ENCODE data around the gene FAM53B.

Gene FAM53B

GRCh38 chr10:124728071-124728829 lies 15.9 kb downstream of the FAM53B start:
- DNase-seq (ENCODE audit: low spot score) = no peak

DNA sequence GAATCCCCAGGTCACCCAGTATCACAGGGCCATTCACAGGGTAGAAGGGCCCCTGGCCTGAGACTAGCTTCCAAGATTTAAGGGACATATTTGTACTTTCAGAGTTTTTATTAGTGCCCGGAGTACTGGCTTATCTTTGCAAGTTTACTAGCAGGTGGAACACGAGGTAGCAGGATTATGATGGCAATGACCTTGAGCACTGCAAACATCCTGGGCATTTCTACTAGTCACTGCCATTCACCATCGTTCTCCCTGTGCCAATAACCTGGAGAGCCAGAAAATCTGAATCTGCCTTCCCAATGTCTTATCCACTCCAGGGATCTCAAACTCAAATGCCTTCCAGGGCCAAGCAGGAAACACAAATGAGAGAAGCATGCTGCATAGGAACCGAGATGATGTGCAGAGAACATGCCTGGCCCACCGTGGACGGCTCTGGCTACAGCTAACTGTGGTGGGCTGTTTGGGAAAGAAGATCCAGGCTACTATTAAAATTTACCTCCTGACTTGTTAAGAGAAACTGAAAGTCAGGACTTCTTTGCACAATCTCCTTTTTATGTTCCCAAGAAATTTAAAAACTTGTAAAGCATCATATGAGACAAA lies 16.7 kb downstream of the FAM53B start:
- DNase-seq (ENCODE audit: low spot score) = no peak

GRCh38 chr10:124725791-124726190 lies 18.4 kb downstream of the FAM53B start:
- DNase-seq (ENCODE audit: low spot score) = no peak

- DNase-seq (ENCODE audit: low spot score) = no peak
Observed at GRCh38 chr10:124725171-124725631, 19.0 kb downstream of the FAM53B start.

DNA sequence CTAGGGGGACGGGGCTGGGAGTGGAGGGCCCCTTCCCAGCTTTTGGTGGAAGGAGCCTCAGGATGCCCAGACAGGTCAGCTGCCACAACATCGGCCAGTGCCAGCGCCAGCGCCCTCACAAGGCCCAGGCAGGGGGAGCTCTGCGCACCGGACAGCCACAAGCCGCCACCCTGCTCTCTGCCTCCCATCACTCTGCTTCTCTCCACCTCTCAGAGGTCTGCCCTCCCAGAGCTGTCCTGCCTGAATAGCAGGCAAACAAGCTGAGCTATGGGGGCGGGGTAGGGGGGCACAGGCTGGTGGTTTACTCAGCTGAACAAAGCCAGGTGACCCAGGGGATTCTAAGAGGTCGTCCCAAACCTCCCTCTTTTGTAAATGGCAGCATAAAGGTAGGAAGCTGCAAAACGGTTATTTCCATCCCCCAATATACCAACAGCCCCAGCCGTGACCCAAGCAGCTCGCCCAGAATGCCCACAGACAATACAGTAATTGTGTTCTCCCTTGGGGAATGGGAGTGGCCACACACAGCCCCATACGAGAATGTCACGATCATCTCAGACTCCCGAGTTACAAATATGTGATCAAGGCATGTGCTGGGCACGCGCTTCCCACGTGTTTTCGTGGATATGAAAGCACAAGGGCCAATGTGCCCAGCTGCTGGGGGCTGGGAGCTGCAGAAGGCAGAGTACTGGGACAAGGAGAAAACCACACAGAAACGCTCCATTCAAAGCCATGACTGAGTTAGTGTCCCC lies 19.7 kb downstream of the FAM53B start:
- DNase-seq (ENCODE audit: low spot score) = no peak

DNA sequence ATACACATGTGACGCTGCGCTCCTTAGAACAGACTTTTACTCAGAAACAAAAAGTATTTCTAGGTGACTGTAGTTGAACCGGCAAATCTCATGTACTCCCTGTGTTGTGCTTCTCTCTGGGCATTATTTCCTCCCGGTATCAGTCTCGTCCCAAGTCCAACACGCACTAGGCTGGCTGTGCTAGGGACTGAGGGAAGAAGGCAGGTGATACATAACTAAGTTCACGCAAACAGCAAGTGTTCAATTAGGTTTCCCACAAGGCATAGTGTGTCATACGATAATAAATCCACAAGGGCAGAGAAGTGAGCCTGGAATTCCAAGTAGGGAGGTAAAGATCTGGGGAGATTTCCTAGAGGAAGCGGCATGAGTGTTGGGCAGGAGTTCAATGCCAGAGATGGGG lies 20.4 kb downstream of the FAM53B start:
- DNase-seq (ENCODE audit: low spot score) = no peak

DNA sequence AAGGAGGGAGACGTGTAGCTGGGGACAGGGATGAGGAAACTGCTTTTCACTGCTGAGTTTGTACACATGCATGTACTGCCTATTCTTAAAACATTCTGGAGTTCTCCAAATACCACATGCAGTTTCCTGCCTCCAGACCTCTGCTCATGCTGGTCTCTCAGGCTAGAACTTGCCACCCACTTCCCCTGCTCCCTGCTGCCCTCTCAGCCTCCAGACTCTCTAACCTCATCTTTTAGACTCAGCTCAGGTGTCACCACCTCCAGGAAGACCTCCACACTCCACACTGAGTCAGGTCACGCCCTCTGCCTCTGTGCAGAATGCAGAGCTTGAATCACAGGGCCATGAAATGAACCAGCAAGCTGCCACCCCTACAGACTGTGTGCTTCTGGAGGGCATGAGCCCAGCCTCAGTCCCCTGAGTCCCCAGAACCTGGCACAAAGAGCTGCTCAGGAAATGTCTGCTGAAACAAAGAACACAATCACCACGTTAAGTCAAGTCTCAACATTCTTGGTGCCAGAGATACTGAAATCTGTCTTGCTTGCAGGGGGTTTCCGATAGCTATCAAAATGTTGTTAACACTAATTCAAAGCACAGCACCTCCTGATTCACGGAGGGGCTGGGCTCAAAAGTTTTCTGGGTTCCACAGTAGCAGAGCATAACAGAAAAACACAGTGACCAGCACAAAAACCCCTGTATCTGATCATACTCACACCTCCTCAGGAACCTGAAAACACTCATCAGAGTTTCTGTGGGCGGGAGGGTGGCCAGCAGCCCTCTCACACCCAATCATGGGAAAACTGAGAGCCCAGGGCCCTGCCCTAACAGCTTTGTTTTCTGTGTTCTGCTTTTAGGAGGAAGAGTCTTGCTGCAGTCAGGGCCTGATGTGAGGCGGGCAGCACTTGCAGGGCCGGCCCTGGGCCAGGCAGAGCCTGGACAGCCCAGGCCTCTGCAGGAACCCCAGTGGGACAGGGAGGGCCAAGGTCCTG lies 21.1 kb downstream of the FAM53B start:
- DNase-seq (ENCODE audit: low spot score) = no peak

DNA sequence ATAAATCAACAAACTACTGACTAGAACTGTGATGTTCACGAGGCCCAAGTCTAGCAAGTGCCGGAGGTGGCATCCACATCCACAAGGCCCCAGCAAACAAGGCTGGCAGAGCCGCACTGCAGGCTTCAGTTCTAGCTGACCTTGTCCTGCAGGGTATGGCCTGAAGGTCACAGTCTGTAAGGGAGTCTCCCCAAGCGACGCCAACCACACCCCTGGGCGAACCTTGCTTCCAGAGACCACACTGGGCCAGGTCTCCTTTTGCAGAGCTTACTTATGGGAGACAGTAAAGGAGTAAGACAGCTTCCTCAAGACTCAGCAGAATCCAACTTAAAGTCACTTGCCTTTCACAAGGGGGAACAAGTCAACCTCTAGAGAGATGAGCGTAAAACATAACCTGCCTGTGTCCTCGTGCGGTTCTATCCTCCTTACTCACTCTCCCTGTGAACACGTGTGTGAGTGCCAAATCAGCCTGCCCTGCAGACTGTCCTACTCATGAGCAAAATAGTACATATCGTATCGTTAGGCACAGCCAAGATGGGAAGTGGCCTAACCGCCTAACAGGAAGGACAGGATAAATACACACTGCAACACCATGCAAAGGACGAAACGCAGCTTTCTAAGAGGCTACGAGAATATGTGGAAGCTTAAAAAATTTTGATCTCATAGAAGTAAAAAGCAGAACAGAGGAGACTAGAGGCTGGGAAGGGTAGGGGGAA lies 22.7 kb downstream of the FAM53B start:
- DNase-seq (ENCODE audit: low spot score) = no peak

DNA sequence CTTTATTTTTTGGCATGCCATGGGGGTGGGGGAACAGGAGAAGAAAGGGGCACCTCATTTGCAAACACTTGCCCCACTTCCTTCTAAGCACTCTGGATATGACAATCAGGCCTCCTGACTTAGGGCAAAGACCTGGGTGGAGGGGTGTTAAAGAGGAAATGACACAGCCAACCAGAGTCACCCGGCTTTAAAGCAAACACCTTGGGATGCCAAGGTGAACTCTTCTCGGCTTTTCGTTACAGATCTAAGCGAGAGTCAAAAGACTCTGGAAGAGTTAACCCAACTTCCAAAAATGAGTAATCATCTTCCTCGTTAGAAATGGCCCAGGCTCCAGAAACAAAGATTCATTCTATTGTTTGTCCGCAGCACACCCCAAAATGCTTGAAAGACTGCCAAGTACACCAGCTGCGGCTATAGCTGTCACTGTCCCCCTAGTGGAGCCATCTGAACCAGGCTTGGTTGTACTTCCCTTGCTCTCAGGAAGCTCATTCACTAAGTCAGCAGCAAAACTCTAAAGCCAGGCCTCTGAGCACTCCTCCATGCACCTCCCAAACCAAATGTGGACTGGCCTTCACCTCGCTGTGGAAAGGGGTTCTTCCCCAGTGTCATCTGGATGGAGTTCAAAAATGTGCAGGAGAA lies 24.8 kb downstream of the FAM53B start:
- no peak for DNase-seq (ENCODE audit: low spot score)

DNA sequence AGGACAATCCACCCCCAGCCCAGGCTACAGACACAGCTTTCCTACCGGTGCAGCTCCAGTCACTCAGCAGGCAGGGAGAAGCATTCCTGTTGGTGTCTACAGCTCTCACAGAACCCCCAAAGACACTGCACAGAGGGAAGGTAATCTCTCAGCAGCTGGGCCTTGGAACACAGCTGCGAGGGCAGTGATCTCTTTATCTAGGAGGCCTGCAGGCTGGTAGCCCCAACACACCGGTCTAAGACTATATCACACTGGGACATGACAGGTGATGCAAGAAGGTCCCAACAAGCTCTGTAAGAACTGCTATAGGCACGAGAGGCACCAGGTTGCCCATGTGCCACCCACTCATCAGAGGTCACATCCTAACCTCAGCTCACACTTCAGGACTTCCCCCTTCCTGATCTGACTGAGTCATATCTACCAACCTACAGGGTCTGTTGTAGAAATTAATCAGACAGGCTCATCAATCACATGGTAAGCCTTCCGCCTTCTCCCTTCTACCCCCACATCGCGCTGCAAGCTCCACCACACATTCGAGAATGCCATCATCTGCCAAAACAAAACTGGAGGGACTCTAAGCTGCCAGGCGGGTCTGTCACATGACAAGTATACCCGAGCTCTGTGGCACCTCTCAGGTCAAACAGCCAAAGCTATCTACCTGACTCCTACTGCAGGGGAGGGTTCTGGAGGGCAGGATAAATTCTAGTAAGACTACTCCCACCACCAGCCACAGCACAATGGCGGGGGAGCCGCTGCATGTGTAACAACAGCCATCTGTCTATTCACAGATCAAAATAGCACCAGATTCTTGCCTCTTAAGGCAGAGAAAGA lies 26.1 kb downstream of the FAM53B start:
- DNase-seq (ENCODE audit: low spot score) = no peak

DNA sequence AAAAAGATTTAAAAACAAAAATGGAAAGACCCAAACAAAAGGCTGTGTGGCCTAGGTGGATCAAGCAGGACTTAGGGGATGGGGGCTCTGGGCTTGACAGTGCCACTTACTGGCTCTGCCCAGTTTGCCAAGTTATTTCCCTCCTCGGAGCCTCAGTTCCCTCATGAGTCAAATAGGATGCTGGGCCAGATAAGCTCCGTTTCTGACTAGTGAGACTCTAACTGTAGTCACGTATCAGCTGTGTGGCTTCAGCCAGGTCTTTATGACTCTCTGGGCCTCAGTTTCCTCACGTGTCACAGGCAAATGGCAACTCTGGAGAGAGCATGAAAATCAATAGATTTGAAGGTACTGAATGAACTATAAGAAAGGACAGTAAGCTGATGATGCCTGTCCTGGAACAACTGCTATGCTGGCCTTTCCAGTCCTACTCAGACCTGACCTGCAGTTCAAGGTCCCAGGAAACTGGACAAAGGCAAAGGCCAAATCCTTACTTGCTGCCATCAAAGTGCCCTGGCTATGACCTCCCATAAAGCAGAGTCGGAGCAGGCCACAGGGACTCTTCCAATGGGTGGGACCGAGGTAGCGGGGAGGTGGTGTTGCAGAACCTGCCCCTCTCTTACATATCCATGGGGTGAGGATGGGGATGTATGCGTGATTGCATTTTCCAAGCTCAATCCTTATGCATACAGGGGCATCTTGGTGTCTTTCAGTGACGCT lies 27.0 kb downstream of the FAM53B start:
- DNase-seq (ENCODE audit: low spot score) = no peak

- no peak for DNase-seq (ENCODE audit: low spot score)
Observed at GRCh38 chr10:124716369-124716768, 27.8 kb downstream of the FAM53B start.

GRCh38 chr10:124715439-124715838 lies 28.7 kb downstream of the FAM53B start:
- no peak for DNase-seq (ENCODE audit: low spot score)

DNA sequence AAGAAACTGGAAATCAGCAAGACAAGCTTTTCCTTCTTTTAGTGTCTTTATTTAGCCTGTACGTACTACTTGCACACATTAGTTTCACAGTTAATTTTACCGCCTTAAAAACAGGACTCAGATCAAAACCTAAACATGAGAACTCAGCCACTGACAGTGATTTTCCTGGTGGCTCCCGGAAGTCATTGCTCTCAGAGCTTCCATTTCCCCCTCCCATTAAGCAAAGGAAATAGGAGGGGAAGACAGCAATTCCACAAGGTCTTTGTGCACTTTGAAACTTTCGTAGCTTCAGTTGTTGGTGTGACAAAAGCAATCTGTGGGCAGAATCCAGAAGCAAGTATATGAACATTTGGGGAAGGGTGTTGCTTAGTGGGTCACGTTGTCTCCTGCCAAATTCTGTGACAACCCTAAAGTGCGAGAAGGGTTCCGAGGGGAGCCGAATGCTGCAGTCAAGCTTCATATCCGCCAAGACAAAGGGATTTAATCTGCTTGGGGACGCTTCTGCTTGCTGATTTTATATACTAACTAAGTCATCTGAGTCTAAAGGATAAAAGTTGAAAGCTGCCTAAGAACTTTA lies 30.4 kb downstream of the FAM53B start:
- DNase-seq (ENCODE audit: low spot score) = no peak

GRCh38 chr10:124712704-124713407 lies 31.3 kb downstream of the FAM53B start:
- no peak for DNase-seq (ENCODE audit: low spot score)

DNA sequence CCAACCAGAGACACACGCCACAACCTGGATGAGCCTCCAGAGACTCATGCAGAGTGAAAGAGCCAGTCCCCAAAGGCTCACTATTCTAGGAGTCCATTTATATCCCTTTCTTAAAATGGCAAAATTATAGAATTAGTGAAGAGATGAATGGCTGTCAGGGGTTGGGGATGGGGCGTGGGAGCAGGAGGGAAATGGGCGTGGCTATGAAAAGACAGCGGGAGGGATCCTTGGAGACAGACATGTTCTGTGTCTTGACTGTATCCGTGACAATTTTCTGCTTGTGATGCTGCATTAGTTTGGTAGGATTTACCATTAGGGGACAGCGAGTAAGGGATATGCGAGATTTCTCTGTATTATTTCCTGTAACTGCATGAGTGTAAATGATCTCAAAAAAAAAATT lies 33.0 kb downstream of the FAM53B start:
- DNase-seq (ENCODE audit: low spot score) = no peak

DNA sequence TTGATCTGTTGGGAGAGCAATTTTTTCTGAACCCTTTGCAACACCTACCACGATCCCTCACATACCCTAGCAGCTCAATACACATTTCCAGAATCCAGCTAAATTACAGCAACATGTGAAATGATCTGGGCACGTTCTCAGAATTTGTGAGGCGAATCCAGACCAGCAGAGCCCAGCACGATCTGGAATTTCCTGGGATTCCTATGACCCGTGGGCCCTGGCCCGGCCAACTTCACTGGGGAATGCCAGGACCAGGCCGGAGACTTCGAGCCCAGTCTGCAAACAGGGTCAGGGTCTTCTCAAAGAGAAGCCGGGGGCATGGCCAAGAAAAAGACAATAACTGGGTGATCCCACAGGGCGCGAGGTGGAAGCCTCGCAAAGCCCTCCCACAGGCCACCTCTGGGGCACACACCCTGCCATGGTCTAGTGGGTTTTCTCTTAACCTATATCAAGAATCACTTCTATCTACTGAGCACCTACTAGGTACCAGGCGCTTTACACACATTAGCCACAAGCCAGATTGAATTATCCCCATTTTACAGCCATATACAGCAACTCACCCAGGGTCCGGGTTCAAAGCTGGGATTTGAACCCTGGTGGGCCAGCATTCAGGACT lies 33.8 kb downstream of the FAM53B start:
- no peak for DNase-seq (ENCODE audit: low spot score)

DNA sequence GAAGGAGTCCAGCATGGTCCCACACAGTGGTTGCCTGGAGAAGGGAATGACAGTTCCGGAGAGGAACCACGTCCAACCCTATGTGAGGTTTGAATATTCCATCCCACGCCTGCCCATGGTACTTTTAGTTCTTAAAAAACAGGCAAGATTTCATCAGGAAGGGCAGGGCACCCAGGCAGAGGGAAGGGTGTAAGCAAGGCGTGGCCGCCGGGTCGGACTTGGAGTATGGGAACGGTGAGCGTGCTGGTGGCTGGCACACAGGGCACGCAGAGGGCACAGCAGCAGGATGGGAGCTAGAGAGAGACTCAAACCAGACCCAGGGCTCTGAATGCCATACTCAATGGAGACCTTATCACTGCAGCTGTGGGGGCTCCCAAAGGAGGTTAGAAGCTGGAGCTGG lies 34.3 kb downstream of the FAM53B start:
- DNase-seq (ENCODE audit: low spot score) = no peak
